ENCODE data around the gene PYHIN1.

PYHIN1 gene

DNA sequence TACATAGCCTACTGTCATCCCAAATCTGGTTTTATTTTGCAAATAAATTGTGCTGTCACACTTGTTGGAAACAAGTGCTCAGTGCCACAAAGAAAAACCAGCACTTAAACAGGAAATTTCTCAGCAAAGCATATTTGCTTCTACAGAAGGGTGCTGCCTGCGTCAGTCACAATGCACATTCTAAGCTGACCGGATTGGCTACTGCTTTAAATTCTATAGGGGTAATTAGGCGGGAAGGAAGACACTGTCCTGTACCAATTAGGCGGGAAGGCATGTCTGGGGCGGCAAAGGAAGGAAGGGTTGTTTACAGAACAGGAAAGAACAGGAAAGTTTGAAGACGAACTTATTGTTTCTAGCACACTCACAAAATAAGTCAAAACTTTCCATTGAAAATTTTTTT, 81.1 kb downstream of the PYHIN1 start:
- DNase-seq (ENCODE audit: low read depth), result peak; percentile 39
- peak overlapping the region; percentile 65 for H3K4me3 ChIP-seq (ENCODE audit: low read depth, low read length)
- TF ChIP-seq MYC (IDR thresholded peaks at IDR 0.05; ENCODE audit: low read depth, low read length) (no peak), POLR2A (IDR thresholded peaks at IDR 0.05; ENCODE audit: extremely low read depth, insufficient read length) (no peak)
- TF ChIP-seq, protein P1, sequence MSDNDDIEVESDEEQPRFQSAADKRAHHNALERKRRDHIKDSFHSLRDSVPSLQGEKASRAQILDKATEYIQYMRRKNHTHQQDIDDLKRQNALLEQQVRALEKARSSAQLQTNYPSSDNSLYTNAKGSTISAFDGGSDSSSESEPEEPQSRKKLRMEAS (IDR thresholded peaks at IDR 0.05; ENCODE audit: low read depth, low read length), result no peak
- TF ChIP-seq, protein P2, sequence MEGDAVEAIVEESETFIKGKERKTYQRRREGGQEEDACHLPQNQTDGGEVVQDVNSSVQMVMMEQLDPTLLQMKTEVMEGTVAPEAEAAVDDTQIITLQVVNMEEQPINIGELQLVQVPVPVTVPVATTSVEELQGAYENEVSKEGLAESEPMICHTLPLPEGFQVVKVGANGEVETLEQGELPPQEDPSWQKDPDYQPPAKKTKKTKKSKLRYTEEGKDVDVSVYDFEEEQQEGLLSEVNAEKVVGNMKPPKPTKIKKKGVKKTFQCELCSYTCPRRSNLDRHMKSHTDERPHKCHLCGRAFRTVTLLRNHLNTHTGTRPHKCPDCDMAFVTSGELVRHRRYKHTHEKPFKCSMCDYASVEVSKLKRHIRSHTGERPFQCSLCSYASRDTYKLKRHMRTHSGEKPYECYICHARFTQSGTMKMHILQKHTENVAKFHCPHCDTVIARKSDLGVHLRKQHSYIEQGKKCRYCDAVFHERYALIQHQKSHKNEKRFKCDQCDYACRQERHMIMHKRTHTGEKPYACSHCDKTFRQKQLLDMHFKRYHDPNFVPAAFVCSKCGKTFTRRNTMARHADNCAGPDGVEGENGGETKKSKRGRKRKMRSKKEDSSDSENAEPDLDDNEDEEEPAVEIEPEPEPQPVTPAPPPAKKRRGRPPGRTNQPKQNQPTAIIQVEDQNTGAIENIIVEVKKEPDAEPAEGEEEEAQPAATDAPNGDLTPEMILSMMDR (IDR thresholded peaks at IDR 0.05; ENCODE audit: low read depth, low read length), result no peak

DNA sequence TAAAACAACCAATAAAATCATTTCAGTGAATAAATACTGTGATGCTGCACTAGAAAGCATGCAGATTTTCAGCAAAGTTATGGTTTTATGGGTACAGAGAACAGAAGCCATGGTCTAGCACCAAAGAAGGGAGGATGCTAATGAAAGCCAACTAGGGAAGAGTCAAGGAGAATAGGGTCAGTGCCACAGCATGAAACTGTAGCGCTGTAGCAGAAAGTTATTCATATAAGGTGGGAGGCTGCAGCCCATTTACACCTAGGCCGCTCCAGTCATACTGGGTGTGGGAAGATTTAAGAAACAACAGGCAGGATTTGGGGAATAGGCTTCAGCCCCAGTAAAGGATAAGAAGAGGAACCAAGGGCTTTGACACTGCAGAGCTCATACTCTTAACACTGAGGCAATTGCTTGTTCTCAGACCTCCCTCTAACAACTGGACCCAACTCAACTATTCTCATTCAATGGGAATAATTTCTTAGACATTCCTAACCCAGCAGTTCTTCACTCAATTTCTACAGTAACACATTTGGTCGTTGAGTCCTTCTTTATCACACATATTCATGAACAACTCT, 82.7 kb downstream of the PYHIN1 start:
- peak overlapping the region; percentile 62 for H3K4me3 ChIP-seq (ENCODE audit: low read depth, low read length)
- peak; percentile 40 for DNase-seq (ENCODE audit: low read depth)
- TF ChIP-seq POLR2A (IDR thresholded peaks at IDR 0.05; ENCODE audit: extremely low read depth, insufficient read length), result no peak
- TF ChIP-seq MYC (IDR thresholded peaks at IDR 0.05; ENCODE audit: low read depth, low read length), result no peak

DNA sequence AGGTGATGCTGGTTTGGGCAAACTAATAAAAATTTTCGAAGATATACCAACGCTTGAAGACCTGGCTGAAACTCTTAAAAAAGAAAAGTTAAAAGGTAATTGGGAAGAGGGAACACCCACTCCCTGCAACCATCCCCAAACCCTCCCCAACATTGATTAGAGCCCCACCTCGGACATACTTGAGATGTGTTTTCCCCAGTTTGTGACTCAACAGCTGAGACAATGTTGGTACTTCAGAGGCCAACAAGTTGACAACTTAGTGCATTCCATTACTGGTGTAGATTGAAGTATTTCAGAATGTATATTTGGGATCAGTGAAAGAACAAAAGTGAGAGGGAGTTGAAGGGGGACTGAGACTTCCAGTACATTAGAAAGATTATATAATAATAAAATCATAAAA, 83.5 kb downstream of the PYHIN1 start:
- TF ChIP-seq MYC (IDR thresholded peaks at IDR 0.05; ENCODE audit: low read depth, low read length) (no peak), POLR2A (IDR thresholded peaks at IDR 0.05; ENCODE audit: extremely low read depth, insufficient read length) (no peak)
- TF ChIP-seq, protein P1 (IDR thresholded peaks at IDR 0.05; ENCODE audit: low read depth, low read length), result no peak
- TF ChIP-seq, protein P2 (IDR thresholded peaks at IDR 0.05; ENCODE audit: low read depth, low read length), result no peak
- peak overlapping the region; percentile 62 for H3K4me3 ChIP-seq (ENCODE audit: low read depth, low read length)

DNA sequence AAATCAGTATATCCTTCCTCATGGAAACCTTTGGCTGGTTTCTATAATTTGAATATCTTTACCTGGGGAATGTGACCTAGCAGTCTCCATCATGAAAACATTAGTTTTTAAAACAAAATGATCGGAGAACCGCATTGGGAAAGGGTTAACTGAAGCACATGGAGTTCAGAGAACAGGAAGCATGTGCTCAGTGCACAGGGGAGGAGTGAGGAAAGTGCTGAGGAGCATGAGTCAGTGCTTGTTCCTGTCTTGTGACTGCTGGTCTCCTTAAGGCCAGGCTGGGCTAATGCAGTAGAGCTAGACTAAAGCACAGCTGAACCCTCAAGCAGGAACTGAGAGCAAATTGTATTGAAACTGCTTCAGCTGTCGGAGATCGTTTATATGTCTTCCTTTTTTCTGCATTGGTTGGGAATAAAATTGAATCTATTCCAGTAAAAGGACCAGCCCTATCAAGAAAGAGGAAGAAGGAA, 84.1 kb downstream of the PYHIN1 start:
- TF ChIP-seq POLR2A (IDR thresholded peaks at IDR 0.05; ENCODE audit: extremely low read depth, insufficient read length) (no peak), MYC (IDR thresholded peaks at IDR 0.05; ENCODE audit: low read depth, low read length) (peak; percentile 100)
- TF ChIP-seq, protein P1 (IDR thresholded peaks at IDR 0.05; ENCODE audit: low read depth, low read length), result peak; percentile 100
- H3K4me3 ChIP-seq (ENCODE audit: low read depth, low read length), result peak overlapping the region; percentile 62
- DNase-seq (ENCODE audit: low read depth), result peak; percentile 96

More for the DNA sequence above, 83.5 kb downstream of the PYHIN1 start:
- DNase-seq (ENCODE audit: low read depth), result no peak

DNA sequence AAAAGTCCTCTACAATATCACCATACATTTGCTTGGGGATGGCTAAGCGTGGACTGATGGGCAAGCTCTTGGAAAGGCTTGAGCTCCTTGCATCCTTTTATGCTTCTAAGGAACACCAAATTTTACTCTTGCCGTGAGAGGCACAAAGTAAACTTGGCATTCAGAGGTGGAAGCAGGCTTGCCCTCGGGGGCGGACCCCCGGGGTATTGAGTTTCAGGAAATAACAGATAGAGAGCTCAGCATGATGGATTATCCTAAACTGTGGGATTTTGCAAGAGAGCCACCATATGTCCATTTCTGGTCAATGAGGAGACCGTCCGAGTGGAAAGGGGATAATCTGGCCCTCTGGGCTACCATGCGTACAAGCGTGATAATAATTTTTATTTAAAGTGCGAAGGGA, 92.4 kb downstream of the PYHIN1 start:
- DNase-seq (ENCODE audit: low read depth), result no peak
- TF ChIP-seq MYC (IDR thresholded peaks at IDR 0.05; ENCODE audit: low read depth, low read length) (no peak), POLR2A (IDR thresholded peaks at IDR 0.05; ENCODE audit: extremely low read depth, insufficient read length) (no peak)
- TF ChIP-seq, protein P1 (IDR thresholded peaks at IDR 0.05; ENCODE audit: low read depth, low read length), result no peak
- TF ChIP-seq, protein P2 (IDR thresholded peaks at IDR 0.05; ENCODE audit: low read depth, low read length), result no peak

DNA sequence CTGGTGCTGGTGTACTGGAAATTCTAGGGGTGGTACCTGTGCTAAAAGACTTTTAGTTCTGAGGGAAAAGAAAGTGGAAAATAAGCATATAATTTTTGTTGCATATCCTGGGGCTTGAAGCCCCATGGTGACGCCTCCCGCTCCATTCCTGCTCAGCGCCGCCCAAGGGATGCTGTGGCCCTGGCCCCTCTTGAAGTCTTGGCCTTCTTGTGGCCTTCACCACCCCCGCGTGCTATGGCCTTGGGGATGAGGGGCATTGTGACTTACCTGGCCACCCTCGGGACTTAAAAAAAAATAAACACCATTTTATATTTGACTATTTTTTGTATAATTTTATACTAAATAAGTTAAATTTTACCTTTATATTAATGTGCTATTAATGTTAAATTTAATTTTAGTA, 93.7 kb downstream of the PYHIN1 start:
- TF ChIP-seq, protein P2 (IDR thresholded peaks at IDR 0.05; ENCODE audit: low read depth, low read length), result no peak
- TF ChIP-seq MYC (IDR thresholded peaks at IDR 0.05; ENCODE audit: low read depth, low read length) (no peak), POLR2A (IDR thresholded peaks at IDR 0.05; ENCODE audit: extremely low read depth, insufficient read length) (no peak)
- TF ChIP-seq, protein P1 (IDR thresholded peaks at IDR 0.05; ENCODE audit: low read depth, low read length), result no peak
- no peak overlapping the region for H3K4me3 ChIP-seq (ENCODE audit: low read depth, low read length)
- DNase-seq (ENCODE audit: low read depth), result no peak

More for the DNA sequence above, 92.4 kb downstream of the PYHIN1 start:
- H3K4me3 ChIP-seq (ENCODE audit: low read depth, low read length), result no peak overlapping the region

Data from NB4 (cell line).